Subcutaneous abdominal adipose tissue (tissue), 5 donors: ENCODE results near the gene ATOH8.
"Not testable (repeated sequence)": the region's sequence is repeated elsewhere in the genome, so short reads cannot be mapped to it uniquely, and the experiment has no call there.

Source experiments
- H3K27ac ChIP-seq: one replicate; pipeline ENCODE4 v1.7.0; 2013; ENCODE audit warnings: low read depth, mild to moderate bottlenecking, inconsistent platforms, low read length, moderate library complexity
- H3K27me3 ChIP-seq, 5 donors: one replicate each; pipeline ENCODE4 v1.7.0; 2013; ENCODE audit warnings: low read length in 5 of 5, inconsistent platforms in 1 of 5; ENCODE audit not compliant: control insufficient read depth in 5 of 5, insufficient read depth in 4 of 5
- H3K36me3 ChIP-seq, 5 donors: one replicate each; pipeline ENCODE4 v1.7.0; 2013; ENCODE audit warnings: low read length in 5 of 5; ENCODE audit not compliant: control insufficient read depth in 5 of 5, insufficient read depth in 5 of 5
- H3K4me1 ChIP-seq, 5 donors: one replicate each; pipeline ENCODE4 v1.7.0; 2013; ENCODE audit warnings: low read length in 5 of 5, mild to moderate bottlenecking in 3 of 5, moderate library complexity in 1 of 5; ENCODE audit not compliant: control insufficient read depth in 5 of 5, insufficient read depth in 5 of 5
- H3K4me3 ChIP-seq, 5 donors: one replicate each; pipeline ENCODE4 v1.7.0; 2013; ENCODE audit warnings: low read length in 5 of 5, low read depth in 1 of 5
- H3K9ac ChIP-seq, 5 donors: one replicate each; pipeline ENCODE4 v1.7.0; 2013; ENCODE audit warnings: low read length in 5 of 5, mild to moderate bottlenecking in 4 of 5, moderate library complexity in 3 of 5
- H3K9me3 ChIP-seq, 5 donors: one replicate each; pipeline ENCODE4 v1.7.0; 2013; ENCODE audit warnings: low read length in 5 of 5; ENCODE audit not compliant: control insufficient read depth in 5 of 5
- donor health status: healthy.
- donor health status: healthy.
- donor health status: healthy.
- donor health status: healthy.
- donor health status: healthy.

ATOH8 gene

DNA sequence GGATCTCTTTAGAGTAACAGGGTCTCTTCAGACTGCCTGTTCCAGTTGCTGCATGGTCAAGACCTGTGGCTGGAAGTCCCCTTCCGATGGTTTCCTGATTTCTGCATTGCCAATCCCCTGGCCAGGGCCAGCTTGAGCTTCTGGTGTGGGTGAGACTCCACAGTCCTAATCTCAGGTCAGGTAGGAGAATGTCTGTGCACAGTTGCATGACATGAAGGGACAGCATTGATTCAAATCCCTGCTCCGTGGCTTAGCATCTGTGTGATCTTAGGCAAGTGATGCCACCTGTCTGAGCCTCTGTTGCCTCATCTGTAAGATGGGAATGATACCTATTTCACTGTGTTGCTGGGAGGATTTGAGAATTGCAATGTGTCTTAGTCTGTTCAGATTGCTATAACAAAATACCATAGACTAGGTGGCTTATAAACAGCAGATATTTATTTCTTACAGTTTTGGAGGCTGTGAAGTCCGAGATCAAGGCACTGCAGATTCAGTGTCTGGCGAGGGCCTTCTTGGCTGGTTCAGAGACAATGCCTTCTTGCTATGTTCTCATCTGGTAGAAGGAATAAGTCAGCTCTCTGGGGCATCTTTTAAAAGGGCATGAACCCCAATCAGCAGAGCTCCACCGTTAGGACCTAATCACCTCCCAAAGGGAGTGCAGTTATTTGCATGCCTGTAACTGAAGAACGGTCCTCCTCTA, 66.2 kb downstream of the ATOH8 start:
- no peaks in the 10 kb centered on the region for H3K27me3 ChIP-seq
- no peak overlapping the region for H3K4me3 ChIP-seq
- H3K9ac ChIP-seq = no peak overlapping the region
- H3K9me3 ChIP-seq = no peaks in the 10 kb centered on the region
- H3K4me1 ChIP-seq = no peaks in the 10 kb centered on the region
- H3K36me3 ChIP-seq = no peaks in the 10 kb centered on the region
- no peak overlapping the region for H3K27ac ChIP-seq

DNA sequence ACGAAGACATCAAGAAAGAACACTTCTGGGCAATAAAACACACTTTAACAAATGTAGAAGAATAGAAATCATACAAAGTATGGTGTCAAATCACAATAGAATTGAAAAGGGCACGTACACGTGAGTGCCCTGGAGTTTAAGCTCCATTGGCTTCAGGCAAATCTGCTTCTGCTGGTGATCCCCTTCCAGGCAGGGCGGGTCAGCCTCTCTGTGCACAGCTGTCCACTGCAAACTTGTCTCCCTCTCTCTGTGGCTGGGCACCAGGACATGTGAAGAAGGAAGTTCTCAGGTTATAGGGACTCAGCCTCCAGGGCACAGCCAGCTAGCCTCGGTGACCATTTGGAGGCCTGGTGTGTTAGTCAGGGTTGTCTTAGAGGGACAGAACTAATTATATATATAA, 69.0 kb downstream of the ATOH8 start:
- H3K4me3 ChIP-seq = no peak overlapping the region
- H3K27ac ChIP-seq = no peak overlapping the region
- H3K36me3 ChIP-seq = no peaks in the 10 kb centered on the region
- no peak overlapping the region for H3K9ac ChIP-seq
- no peaks in the 10 kb centered on the region for H3K9me3 ChIP-seq
- peaks cover 0 to 3% (median 0%) of the 10 kb centered on the region in 5 donors for H3K27me3 ChIP-seq
- H3K4me1 ChIP-seq = peaks cover 0 to 8% (median 6%) of the 10 kb centered on the region in 5 donors

DNA sequence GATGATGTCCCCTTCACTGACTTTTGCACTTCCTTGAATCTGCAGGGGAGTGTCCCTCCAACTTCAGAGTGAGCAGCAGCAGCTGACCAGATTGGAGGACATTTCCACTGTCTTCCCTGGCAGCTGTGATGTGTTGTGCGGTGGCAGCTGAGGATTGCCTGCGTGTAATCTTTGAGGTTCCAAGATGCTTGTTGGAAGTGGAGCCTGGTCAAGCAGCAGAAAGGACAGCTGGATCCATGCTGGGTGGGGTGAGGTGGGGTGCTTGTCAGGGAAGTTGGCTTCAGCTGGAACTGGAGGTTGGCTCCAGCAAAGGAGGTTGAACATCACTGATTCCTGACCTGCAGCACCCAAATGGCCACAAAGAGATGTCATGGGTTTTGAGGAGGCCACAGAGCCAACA, 70.2 kb downstream of the ATOH8 start:
- no peak overlapping the region for H3K27ac ChIP-seq
- H3K4me3 ChIP-seq = no peak overlapping the region
- H3K27me3 ChIP-seq = peaks cover 0 to 3% (median 0%) of the 10 kb centered on the region in 5 donors
- no peak overlapping the region for H3K9ac ChIP-seq
- H3K4me1 ChIP-seq = peaks cover 0 to 12% (median 10%) of the 10 kb centered on the region in 5 donors
- H3K36me3 ChIP-seq = no peaks in the 10 kb centered on the region
- H3K9me3 ChIP-seq = no peaks in the 10 kb centered on the region

DNA sequence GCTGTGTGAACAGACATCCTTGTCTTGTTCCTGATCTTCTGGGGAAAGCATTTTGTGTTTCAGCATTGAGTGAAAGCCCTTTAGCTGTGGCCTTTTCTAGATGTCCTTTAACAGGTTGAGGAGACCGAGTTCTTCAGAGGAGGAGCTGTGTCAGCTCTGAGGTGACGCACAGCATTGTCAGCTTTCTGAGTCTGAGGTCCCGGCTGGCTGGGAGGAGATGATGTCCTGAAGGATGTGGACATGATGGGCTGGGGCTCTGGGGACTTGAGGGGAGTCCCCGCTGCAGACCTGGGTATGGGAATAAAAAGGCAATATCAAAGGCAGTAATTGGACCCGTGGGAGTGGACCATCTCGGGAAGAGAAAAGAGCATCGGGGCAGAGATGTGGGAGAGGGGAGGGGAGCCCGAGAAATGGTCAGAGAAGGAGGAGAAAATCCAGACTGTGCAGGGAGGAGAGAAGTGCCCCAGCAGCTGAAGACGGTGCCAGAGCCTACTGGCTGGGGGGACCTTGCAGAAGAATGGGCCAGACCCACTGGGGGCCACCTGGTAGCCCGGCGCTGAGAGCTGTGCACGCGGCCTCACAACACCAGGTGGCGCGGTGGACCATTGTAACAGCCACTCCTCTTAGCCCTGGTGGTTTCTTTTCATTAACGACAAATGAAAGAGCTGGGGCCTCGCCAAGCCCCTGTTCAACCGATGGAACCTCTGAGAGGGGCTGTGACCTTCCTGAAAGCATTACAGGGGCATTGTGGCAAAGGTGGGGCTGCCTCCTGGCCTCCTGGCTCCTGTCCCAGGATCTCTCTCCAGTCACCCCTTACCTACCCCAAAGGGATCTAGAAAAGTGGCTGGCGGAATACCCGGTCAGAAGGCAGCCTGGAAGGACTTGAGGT, 73.4 kb downstream of the ATOH8 start:
- no peaks in the 10 kb centered on the region for H3K36me3 ChIP-seq
- no peaks in the 10 kb centered on the region for H3K9me3 ChIP-seq
- peaks cover 0 to 3% (median 0%) of the 10 kb centered on the region in 5 donors for H3K27me3 ChIP-seq
- H3K27ac ChIP-seq = no peak overlapping the region
- peak overlapping the region; percentile 49 to 73 (median 53) for H3K4me3 ChIP-seq
- H3K4me1 ChIP-seq = peaks cover 0 to 12% (median 10%) of the 10 kb centered on the region in 5 donors
- peak overlapping the region in 4 of 5 donors; percentile 55 to 70 (median 66) for H3K9ac ChIP-seq

DNA sequence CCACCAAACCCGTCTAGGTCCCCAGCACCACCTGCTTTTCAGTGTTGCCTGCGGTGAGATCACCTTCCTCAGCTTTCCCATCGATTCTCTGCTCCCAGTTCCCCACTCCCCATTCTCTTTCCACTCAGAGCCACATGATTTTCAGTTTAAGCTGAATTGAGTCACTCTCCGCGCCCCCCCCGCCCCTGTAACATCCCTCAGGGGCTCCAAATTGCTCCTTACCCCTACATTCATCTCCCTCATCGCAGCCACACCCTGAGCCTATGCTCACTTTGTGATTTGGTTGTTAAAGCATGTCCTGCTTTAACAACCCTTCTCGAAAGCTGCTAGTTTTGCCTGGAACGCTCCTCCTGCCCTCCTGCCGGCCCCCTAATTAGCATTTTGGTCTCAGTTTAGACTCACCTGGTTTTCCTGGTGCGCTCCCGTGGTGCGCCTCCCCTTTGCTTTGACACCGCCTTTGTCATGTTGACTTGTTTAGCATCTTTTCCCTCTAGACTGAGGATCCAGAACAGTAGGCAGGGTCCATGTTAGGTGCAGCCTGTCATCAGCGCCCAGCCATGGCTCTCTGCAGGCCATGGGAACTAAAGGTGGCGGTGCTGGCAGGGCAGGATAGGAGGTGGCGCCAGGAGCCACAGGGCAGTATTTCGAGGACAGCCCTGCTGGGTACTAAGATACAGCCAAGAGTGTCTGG, 74.2 kb downstream of the ATOH8 start:
- Histone ChIP-seq H3K4me1 (peaks cover 0 to 12% (median 10%) of the 10 kb centered on the region in 5 donors), H3K27ac (no peak overlapping the region), H3K27me3 (peaks cover 0 to 3% (median 0%) of the 10 kb centered on the region in 5 donors), H3K9ac (peak overlapping the region in 4 of 5 donors; percentile 55 to 70 (median 66)), H3K36me3 (no peaks in the 10 kb centered on the region), H3K4me3 (peak overlapping the region; percentile 49 to 73 (median 53)), H3K9me3 (no peaks in the 10 kb centered on the region)

DNA sequence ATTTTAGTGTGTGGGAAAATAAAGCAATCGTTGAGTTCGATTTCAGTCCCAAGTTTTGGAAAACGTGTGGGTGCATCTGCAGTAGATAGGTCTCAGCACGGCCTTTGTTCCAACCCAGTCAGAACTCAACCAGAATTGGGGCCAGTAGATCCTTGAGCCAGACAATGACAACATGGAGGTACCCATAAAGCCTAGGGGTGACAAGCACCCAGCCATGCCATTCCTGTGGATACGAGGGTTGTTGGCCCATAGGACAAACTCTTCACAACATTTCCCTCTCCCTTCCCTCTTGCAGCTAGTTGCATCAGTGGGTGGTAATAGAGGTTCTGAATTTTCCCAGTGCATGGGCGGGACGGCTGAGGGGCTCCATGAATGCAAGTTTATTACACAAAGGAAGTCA, 74.9 kb downstream of the ATOH8 start:
- H3K27ac ChIP-seq = no peak overlapping the region
- no peaks in the 10 kb centered on the region for H3K9me3 ChIP-seq
- no peak overlapping the region for H3K4me3 ChIP-seq
- H3K4me1 ChIP-seq = peaks cover 0 to 12% (median 10%) of the 10 kb centered on the region in 5 donors
- H3K36me3 ChIP-seq = no peaks in the 10 kb centered on the region
- H3K27me3 ChIP-seq = peaks cover 0 to 3% (median 0%) of the 10 kb centered on the region in 5 donors
- no peak overlapping the region for H3K9ac ChIP-seq

DNA sequence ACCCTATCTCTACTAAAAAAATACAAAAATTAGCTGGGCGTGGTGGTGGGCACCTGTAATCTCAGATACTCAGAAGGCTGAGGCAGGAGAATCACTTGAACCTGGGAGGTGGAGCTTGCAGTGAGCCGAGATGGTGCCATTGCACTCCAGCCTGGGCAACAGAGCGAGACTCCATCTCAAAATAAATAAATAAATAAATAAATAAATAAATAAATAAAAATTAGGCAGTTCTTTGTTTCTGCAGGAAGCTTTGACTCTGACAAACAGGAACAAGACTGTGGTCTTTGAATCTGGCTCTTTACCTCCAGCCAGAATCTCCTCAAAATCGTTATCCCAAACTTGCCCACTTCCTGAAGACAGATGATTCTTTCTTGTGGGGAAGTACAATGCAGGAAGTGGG, 75.6 kb downstream of the ATOH8 start:
- not testable (repeated sequence) for H3K27me3 ChIP-seq, H3K9me3 ChIP-seq, H3K27ac ChIP-seq, H3K4me3 ChIP-seq, H3K36me3 ChIP-seq, H3K9ac ChIP-seq
- H3K4me1 ChIP-seq = peaks cover 0 to 12% (median 10%) of the 10 kb centered on the region in 5 donors

DNA sequence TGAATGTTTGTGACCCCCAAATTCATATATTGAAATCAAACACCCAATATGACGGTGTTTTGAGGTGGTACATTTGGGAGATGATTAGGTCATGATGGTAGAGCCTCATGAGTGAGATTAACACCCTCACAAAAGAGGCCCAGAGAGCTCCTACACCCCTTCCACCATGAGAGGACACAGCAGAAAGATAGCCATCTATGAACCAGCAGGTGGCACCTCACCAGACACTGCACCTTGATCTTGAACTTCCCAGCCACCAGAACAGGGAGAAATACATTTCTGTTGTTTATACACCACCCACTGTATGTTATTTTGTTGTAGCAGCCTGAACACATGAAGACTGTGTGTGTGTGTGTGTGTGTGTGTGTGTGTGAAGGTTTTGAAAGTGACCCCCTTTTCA, 76.9 kb downstream of the ATOH8 start:
- Histone ChIP-seq H3K9me3 (no peaks in the 10 kb centered on the region), H3K9ac (peak overlapping the region in 1 of 5 donors; percentile 3), H3K36me3 (no peaks in the 10 kb centered on the region), H3K4me3 (no peak overlapping the region), H3K27ac (no peak overlapping the region), H3K27me3 (peaks cover 0 to 3% (median 0%) of the 10 kb centered on the region in 5 donors), H3K4me1 (peaks cover 0 to 12% (median 10%) of the 10 kb centered on the region in 5 donors)

DNA sequence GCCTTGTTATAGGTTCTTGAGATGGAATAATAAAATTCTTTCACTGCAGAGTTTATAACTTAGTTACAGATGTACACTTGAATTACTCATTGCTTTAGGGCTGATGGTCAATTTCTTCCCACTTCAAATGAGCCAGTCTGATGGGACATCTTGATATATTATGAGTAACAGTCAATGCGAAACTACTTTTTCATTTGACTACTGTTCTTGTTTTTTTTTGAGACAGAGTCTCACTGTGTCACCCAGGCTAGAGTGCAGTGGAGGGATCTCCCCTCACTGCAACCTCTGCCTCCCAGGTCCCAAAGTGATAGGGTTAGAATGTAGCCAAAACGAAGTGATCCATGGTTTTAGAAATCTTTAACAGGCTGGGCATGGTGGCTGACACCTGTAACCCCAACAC, 77.9 kb downstream of the ATOH8 start:
- Histone ChIP-seq H3K27ac (no peak overlapping the region), H3K27me3 (peaks cover 0 to 2% (median 0%) of the 10 kb centered on the region in 5 donors), H3K36me3 (no peaks in the 10 kb centered on the region), H3K9ac (no peak overlapping the region), H3K4me3 (no peak overlapping the region), H3K9me3 (no peaks in the 10 kb centered on the region), H3K4me1 (peaks cover 0 to 12% (median 10%) of the 10 kb centered on the region in 5 donors)
